B cell (primary cell): Measurements from ENCODE around the gene SEMA4D. TPM values are rescaled to one million over a fixed set of nuclear protein-coding genes. Genes with fewer than 3 reads are reported as not detected.

Experiments used
- ATAC-seq: fragments of 200-7000 bp; cut with Tn5 transposase; one replicate; pipeline ENCODE4 v1.10.0; 2021; ENCODE audit warnings: low read depth, mild to moderate bottlenecking, moderate number of reproducible peaks, moderate library complexity
- CTCF ChIA-PET: fragments of 350-600 bp; sonication (Branson Sonifier 250); formaldehyde crosslinking; loops from one replicate; lab custom pipeline; 2021; ENCODE audit warnings: antibody characterized with exemption, inconsistent platforms; lab: Charles Lee
- POLR2A ChIA-PET: fragments of 350-600 bp; sonication (Branson Sonifier 250); formaldehyde crosslinking; loops from one replicate; lab custom pipeline; 2021; ENCODE audit warnings: antibody characterized with exemption; lab: Charles Lee
- DNase-seq: peaks from one replicate; pipeline ENCODE4 v3.0.0; 2013
- H2AFZ ChIP-seq: 2 replicates; pipeline ENCODE4 v1.6.1; 2012; ENCODE audit warnings: mild to moderate bottlenecking, low read depth, low read length; ENCODE audit not compliant: insufficient read depth, poor library complexity, severe bottlenecking
- H3K27ac ChIP-seq, 2 donors: 1 replicate in 1 of 2; 2 replicates in 1 of 2; pipeline ENCODE4 v1.5.1; 2012 to 2013; ENCODE audit warnings: low read length in 2 of 2, mild to moderate bottlenecking in 2 of 2, moderate library complexity in 1 of 2
- H3K27me3 ChIP-seq, 4 experiments: fragments of 200-600 bp in 1 of 4; sonication (generic) in 1 of 4; replicated peaks in 1 of 4; 1 replicate in 2 of 4; 2 replicates in 2 of 4; pipeline versions ENCODE4 v1.6.1 to v1.7.0; 2013 to 2016; ENCODE audit warnings: low read length in 3 of 4, mild to moderate bottlenecking in 2 of 4, mixed read lengths in 1 of 4, moderate library complexity in 1 of 4; ENCODE audit not compliant: insufficient read depth in 4 of 4, control insufficient read depth in 3 of 4; ENCODE audit errors: control extremely low read depth in 1 of 4
- H3K36me3 ChIP-seq, 2 experiments: replicated peaks in 1 of 2; 1 replicate in 1 of 2; 2 replicates in 1 of 2; pipeline versions ENCODE4 v1.6.1 to v1.7.1; 2013; ENCODE audit warnings: low read length in 1 of 2; ENCODE audit not compliant: insufficient read depth in 2 of 2, control insufficient read depth in 1 of 2; ENCODE audit errors: control extremely low read depth in 1 of 2, extremely low read depth in 1 of 2
- H3K4me1 ChIP-seq, 2 donors: fragments of 200-600 bp in 1 of 2; sonication (generic) in 1 of 2; 1 replicate in 1 of 2; 2 replicates in 1 of 2; pipeline versions ENCODE4 v1.5.1 to v1.6.1; 2013 to 2017; ENCODE audit warnings: low read length in 2 of 2; ENCODE audit not compliant: control insufficient read depth in 2 of 2, insufficient read depth in 2 of 2
- H3K4me2 ChIP-seq: replicated peaks from 2 replicates; pipeline ENCODE3; 2012; ENCODE audit warnings: mild to moderate bottlenecking, low read depth, low read length; ENCODE audit not compliant: poor library complexity, severe bottlenecking
- H3K4me3 ChIP-seq, 5 experiments: fragments of 200-600 bp in 1 of 5; sonication (generic) in 1 of 5; 1 replicate in 3 of 5; 2 replicates in 2 of 5; pipeline versions ENCODE4 v1.5.1 to v1.7.0; 2011 to 2016; ENCODE audit warnings: low read length in 4 of 5, mild to moderate bottlenecking in 4 of 5, low read depth in 2 of 5, control low read depth in 1 of 5, moderate library complexity in 1 of 5; ENCODE audit not compliant: insufficient read depth in 1 of 5; ENCODE audit errors: control extremely low read depth in 1 of 5, extremely low read depth in 1 of 5
- H3K79me2 ChIP-seq: fragments of 200-600 bp; sonication (generic); one replicate; pipeline ENCODE4 v1.6.0; 2016; ENCODE audit warnings: low read length; ENCODE audit not compliant: control insufficient read depth, insufficient read depth
- H3K9ac ChIP-seq: fragments of 200-600 bp; sonication (generic); 2 replicates; pipeline ENCODE4 v1.6.1; 2017; ENCODE audit warnings: mild to moderate bottlenecking, low read length, moderate library complexity
- H3K9me3 ChIP-seq, 3 donors: one replicate each; pipeline versions ENCODE4 v1.6.1 to v1.7.1; 2013; ENCODE audit warnings: low read length in 2 of 3; ENCODE audit not compliant: control insufficient read depth in 2 of 3, insufficient read depth in 1 of 3; ENCODE audit errors: control extremely low read depth in 1 of 3
- H4K20me1 ChIP-seq: 2 replicates; pipeline ENCODE4 v1.6.0; 2012; ENCODE audit warnings: mild to moderate bottlenecking, low read length; ENCODE audit not compliant: insufficient read depth, control insufficient read depth, poor library complexity, severe bottlenecking
- H3K27ac Mint-ChIP-seq: one replicate; pipeline ENCODE4 v1.8.0; 2021; ENCODE audit warnings: mixed read lengths
- H3K27me3 Mint-ChIP-seq: one replicate; pipeline ENCODE4 v1.8.0; 2021; ENCODE audit warnings: mixed read lengths
- H3K4me1 Mint-ChIP-seq: one replicate; pipeline ENCODE4 v1.8.0; 2021; ENCODE audit warnings: mixed read lengths
- H3K4me3 Mint-ChIP-seq: one replicate; pipeline ENCODE4 v1.8.0; 2021; ENCODE audit warnings: mixed read lengths
- H3K9me3 Mint-ChIP-seq: one replicate; pipeline ENCODE4 v1.8.0; 2022; ENCODE audit warnings: mixed read lengths; ENCODE audit not compliant: insufficient read depth
- CTCF ChIP-seq: fragments of 200-600 bp; IDR thresholded peaks from one replicate; pipeline ENCODE4 v1.8.0; 2022; ENCODE audit warnings: antibody characterized with exemption, mild to moderate bottlenecking
- EZH2 ChIP-seq: IDR thresholded peaks from 2 replicates; pipeline ENCODE4 v1.6.1; 2012; ENCODE audit warnings: borderline replicate concordance, low read depth, mild to moderate bottlenecking, moderate library complexity, low read length; ENCODE audit not compliant: insufficient read depth, poor library complexity, severe bottlenecking
- WGBS: methylation state at CpG from one replicate; pipeline ENCODE4 v1.1.5; 2013; ENCODE audit warnings: missing lambda C conversion rate; ENCODE audit not compliant: insufficient coverage; 5-methylcytosine and 5-hydroxymethylcytosine counted together
- intact Hi-C: fragments of 100-400 bp; cut with micrococcal nuclease; formaldehyde crosslinking; loops from one replicate; pipeline ENCODE4 v1.10.0; 2022
- polyA plus RNA-seq: library from polyadenylated mRNA; depleted of rRNA; stranded (reverse); fragments of >200 nt; gene quantifications from 2 replicates; pipeline ENCODE4 v1.2.3, GENCODE V29; 2012
- total RNA-seq, 2 donors: library from RNA; stranded (reverse); fragments of 120-200 nt in 1 of 2; gene quantifications; 1 replicate in 1 of 2; 2 replicates in 1 of 2; pipeline versions ENCODE4 v1.2.3 to v1.2.4, GENCODE V29; 2013 to 2022

Gene SEMA4D
- total and polyA plus RNA-seq, 2 donors (not counting 1 experiment from before 2014, with no cell fraction given) = 53.6 to 231 TPM

GRCh38 chr9:89470224-89470839 is 27.6 kb downstream of the SEMA4D start:
- intact Hi-C loops = no loop called here
- peak overlapping the region; percentile 24 for H3K27ac Mint-ChIP-seq
- no peaks in the 10 kb centered on the region for H3K27me3 Mint-ChIP-seq

More at GRCh38 chr9:89470224-89470839, 27.6 kb downstream of the SEMA4D start:
- Histone ChIP-seq H3K36me3 (peaks cover 5 to 24% of the 10 kb centered on the region in 2 experiments), H3K9ac (no peak overlapping the region), H3K27me3 (no peaks in the 10 kb centered on the region), H2AFZ (no peak overlapping the region), H3K4me3 (no peak overlapping the region), H3K4me2 (peak overlapping the region; percentile 17), H3K9me3 (no peaks in the 10 kb centered on the region), H3K27ac (no peak overlapping the region), H3K79me2 (peaks cover 98% of the 10 kb centered on the region), H4K20me1 (peaks cover 32% of the 10 kb centered on the region), H3K4me1 (peaks cover 52 to 57% of the 10 kb centered on the region in 2 donors)
- Mint-ChIP-seq H3K9me3 (no peaks in the 10 kb centered on the region), H3K4me1 (peaks cover 77% of the 10 kb centered on the region), H3K4me3 (peak overlapping the region; percentile 3)
- TF ChIP-seq EZH2 (no peak), CTCF (no peak)
- DNase-seq = no peak
- ChIA-PET POLR2A (no interaction called here), CTCF (interaction anchor here (0.7 to 1.4 kb wide), 5 partner anchors 14 to 79 kb away, joined by 3 to 4 read pairs (median 4); no protein-coding TSS in a partner anchor)
- ATAC-seq = no peak
- WGBS = 80% methylated on average over 1 of the region's 6 CpGs
